Measurements from ENCODE around the gene LCN1.

GRCh38 chr9:135530146-135530545, 8.9 kb downstream of the LCN1 start:
- TF ChIP-seq EZH2 (IDR thresholded peaks at IDR 0.05; ENCODE audit: borderline replicate concordance, insufficient read depth, low read length, poor library complexity, severe bottlenecking) (no peak), POLR2AphosphoS5 (IDR thresholded peaks at IDR 0.05) (no peak), EP300 (conservative IDR thresholded peaks at IDR 0.05; ENCODE audit: poor library complexity, severe bottlenecking) (no peak), CTCF (IDR thresholded peaks at IDR 0.05; ENCODE audit: poor library complexity, severe bottlenecking) (no peak), REST (IDR thresholded peaks at IDR 0.05; ENCODE audit: borderline replicate concordance) (no peak), RAD21 (conservative IDR thresholded peaks at IDR 0.05) (no peak), TAF1 (IDR thresholded peaks at IDR 0.05; ENCODE audit: low read depth) (no peak)

Measured in neural cell (in vitro differentiated cells).